HG03558 (cell line): ENCODE data around the gene UVRAG.

ENCODE experiments used
- ATAC-seq: cut with Tn5 transposase; IDR thresholded peaks from one replicate; pipeline ENCODE4 v1.9.1; 2021; ENCODE audit warnings: moderate number of reproducible peaks; ENCODE audit not compliant: unreplicated experiment; ENCODE audit errors: extremely low read depth

The UVRAG gene

GRCh38 chr11:75783416-75784084, 31.5 kb upstream of the UVRAG start:
- no peak for ATAC-seq

DNA sequence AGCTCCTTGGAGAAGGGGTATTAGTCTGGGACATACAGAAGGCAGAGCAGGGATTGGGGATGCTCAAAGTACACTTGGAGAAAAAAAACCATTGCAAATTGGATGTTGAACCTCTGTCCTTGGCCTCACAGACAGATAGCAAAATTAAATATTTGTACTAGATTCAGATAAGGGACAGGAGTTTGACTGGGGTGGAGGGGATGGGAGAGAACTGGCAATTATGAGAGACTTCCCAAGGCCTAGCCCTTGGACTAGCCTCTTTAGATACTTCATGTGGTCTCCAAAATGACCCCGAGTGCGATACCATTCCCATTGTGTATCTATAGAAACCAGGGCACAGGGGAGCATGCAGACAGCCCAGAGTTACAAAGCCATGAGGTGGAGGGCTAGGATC, 30.9 kb upstream of the UVRAG start:
- no peak for ATAC-seq

- ATAC-seq, result no peak
Observed at GRCh38 chr11:75784506-75784905, 30.5 kb upstream of the UVRAG start.

GRCh38 chr11:75785187-75785586, 29.8 kb upstream of the UVRAG start:
- no peak for ATAC-seq

DNA sequence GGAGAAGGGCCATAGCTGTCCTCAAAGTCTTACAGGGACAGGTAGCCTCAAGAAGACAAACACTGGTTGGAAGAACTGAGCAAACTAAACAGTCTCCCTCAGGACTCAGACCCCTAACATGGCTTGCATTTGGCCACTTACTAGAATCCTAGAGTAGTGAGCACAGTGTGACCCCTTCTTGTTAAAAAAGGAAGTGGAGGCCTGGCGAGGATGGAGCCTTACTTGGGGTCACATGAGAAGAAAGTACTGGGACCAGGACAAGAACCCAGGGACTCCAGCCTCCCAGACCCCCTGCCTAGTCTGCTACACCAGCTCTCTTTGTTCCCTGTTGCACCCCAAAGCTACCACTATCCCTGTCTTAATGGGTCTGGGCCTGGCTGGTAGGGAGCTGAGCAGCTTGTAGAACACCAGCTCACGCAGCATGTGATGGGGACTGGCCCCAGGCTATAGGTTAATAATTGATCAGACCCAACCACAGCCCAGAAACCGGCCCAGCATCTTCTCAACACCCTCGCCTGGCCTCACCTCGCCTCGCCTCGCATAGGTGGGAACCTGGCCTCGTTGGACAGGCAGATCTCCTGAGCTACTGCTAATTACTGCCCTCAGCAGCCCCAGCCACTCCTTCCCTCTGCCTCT, 28.8 kb upstream of the UVRAG start:
- no peak for ATAC-seq

DNA sequence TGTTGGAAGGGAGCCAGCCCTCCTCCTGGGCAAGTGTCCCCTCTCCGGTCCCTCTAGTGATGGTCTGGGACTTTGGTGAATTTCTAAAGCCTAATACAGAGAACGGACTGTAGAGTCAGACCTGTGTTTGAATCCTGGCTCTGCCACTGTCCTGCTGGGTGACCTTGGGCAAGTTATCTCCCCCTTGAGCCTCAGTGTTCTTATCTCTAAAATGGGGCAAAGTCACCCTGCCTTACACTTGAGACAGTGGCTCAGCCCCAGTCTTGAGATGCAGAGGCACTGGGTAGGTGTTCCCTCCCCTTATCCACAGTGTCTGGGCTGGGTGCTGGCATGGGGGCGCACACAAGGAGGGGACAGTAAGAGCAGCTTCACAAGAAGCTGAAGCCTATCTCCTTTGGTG, 25.5 kb upstream of the UVRAG start:
- ATAC-seq, result no peak

- ATAC-seq, result no peak
Observed at GRCh38 chr11:75790986-75791385, 24.0 kb upstream of the UVRAG start.

- no peak for ATAC-seq
Observed at GRCh38 chr11:75792127-75792731, 22.8 kb upstream of the UVRAG start.

DNA sequence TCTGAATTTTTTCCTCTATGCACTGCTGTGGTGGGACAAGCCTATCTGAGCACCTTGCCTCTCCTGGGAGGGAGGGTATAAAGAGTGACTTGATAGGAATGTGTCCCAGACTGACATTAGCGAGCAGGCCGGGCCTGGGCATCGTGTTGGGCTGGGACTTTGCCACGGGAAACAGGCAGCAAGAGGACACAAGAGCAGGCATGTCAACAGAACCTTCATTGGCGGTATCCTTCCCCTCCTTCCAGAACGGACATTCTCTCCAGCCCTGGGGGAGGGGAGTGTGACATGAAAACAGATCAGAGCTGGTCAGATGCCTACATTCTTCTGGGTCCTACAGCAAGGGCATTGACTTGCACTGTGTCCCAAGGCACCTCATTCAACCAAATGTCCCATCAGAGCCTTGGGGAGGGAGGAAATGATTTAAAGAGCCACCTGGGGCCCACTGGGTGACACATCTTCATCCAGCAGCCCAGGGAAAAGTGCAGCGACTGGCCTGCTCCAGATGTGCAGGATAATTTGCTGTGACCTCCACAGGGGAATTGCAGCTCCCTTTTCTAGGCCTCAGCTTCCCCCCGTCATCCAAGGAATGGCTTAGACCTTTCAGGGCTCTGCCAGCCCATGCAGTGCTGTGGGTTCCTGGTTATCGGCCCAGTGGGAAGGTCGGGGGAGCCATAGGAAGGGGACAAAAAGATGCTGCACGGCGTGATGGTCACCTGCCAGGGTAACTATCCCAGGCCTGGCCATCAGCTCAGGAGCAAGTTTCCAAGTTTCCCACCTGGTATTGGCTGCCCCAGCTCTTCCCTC, 21.8 kb upstream of the UVRAG start:
- no peak for ATAC-seq

GRCh38 chr11:75793966-75794365, 21.0 kb upstream of the UVRAG start:
- ATAC-seq, result no peak

DNA sequence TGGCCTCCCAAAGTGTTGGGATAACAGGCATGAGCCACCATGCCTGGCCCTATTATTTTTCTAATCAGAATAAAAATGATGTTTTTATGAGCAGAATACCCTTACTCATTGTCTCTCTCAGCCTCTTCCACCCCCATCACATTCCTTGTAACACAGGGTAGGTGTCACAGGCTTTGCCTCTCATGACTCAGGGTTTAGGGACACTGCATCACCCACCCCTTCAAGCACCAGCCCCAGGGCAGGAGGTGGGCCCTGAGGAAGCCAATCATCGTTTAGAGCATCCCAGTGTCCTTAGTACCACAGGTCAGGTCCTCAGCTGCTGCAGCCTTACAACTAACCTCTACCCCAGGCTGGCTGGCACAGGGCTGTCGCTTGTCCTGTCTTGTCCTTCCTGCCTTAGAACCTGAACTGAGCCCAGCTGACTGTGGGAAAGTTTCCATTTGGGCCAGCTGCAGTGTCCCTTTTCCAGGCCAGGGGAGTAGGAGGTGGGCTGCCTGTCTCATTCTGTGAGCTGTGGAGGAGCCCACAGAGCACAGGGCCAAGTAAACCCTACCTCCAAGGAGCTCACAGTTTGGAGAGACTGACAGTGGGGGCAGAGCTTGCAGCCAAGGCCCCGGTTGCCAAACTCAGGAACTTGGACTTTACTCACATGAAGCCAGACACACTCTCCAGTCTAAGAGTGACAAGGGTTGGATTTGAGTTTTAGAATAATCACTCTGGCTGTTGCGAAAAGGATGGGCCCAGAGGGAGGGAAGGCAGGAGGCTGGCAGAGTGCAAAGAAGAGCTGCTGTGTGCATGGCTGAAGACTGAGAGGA, 19.5 kb upstream of the UVRAG start:
- no peak for ATAC-seq

DNA sequence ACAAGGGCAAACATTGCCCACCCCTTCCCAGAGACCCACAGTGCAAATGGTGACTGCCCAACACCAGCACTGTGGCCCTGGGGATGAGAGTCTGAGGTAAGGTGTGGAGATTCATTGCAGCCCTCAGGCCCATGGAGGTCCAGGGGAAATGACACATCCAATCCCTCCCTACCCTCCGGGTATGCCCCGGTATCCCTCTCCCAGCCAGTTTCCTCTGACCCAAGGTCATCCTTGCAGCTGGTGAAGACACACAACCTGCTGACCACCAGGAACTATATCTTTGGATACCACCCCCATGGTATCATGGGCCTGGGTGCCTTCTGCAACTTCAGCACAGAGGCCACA, 18.9 kb upstream of the UVRAG start:
- ATAC-seq, result no peak

- ATAC-seq, result no peak
Observed at GRCh38 chr11:75797116-75797515, 17.9 kb upstream of the UVRAG start.

GRCh38 chr11:75797792-75798191, 17.2 kb upstream of the UVRAG start:
- ATAC-seq, result no peak

DNA sequence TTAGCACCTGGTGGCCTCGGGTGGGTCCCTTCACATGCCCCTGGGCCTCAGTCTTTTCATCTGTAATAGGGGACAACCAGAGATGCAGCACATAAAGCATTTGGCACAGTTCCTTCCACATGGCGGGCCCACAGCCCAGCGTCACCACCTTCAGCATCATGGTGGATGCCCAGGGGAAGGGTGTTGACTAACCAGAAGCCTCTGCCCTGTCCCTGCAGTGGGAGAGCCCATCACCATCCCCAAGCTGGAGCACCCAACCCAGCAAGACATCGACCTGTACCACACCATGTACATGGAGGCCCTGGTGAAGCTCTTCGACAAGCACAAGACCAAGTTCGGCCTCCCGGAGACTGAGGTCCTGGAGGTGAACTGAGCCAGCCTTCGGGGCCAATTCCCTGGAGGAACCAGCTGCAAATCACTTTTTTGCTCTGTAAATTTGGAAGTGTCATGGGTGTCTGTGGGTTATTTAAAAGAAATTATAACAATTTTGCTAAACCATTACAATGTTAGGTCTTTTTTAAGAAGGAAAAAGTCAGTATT, 14.8 kb upstream of the UVRAG start:
- ATAC-seq, result no peak

GRCh38 chr11:75800728-75801361, 14.2 kb upstream of the UVRAG start:
- ATAC-seq, result no peak

- ATAC-seq, result no peak
Observed at GRCh38 chr11:75801362-75802020, 13.5 kb upstream of the UVRAG start.

- ATAC-seq, result no peak
Observed at GRCh38 chr11:75802021-75802912, 12.7 kb upstream of the UVRAG start.
